Heart right ventricle (tissue), 16 donors: ENCODE data around the gene SLC25A31. TPM values are rescaled to one million over a fixed set of nuclear protein-coding genes. Genes with fewer than 3 reads are reported as not detected.

Experiments
- ATAC-seq, 8 donors: fragments of 200-7000 bp; cut with Tn5 transposase; one replicate each; pipeline ENCODE4 v1.9.1; 2020; ENCODE audit warnings: mild to moderate bottlenecking in 8 of 8, moderate library complexity in 8 of 8, moderate number of reproducible peaks in 1 of 8
- DNase-seq, 2 donors: peaks; one replicate each; pipeline ENCODE4 v3.0.0-alpha.2; 2020
- H3K27ac ChIP-seq, 10 donors: fragments of 200-600 bp; sonication (generic) in 2 of 10; one replicate each; pipeline versions ENCODE4 v1.5.0 to v1.8.0; 2020 to 2022; ENCODE audit warnings: mild to moderate bottlenecking in 3 of 10
- H3K27me3 ChIP-seq, 7 donors: fragments of 200-600 bp; one replicate each; pipeline ENCODE4 v1.8.0; 2021 to 2022; ENCODE audit warnings: mild to moderate bottlenecking in 2 of 7
- H3K36me3 ChIP-seq, 9 donors: fragments of 200-600 bp; sonication (generic) in 1 of 9; one replicate each; pipeline versions ENCODE4 v1.5.0 to v1.8.0; 2020 to 2022; ENCODE audit warnings: mild to moderate bottlenecking in 2 of 9
- H3K4me1 ChIP-seq, 9 donors: fragments of 200-600 bp; sonication (generic) in 1 of 9; one replicate each; pipeline versions ENCODE4 v1.5.0 to v1.8.0; 2020 to 2022; ENCODE audit warnings: mild to moderate bottlenecking in 4 of 9
- H3K4me3 ChIP-seq, 10 donors: fragments of 200-600 bp; sonication (generic) in 2 of 10; one replicate each; pipeline versions ENCODE4 v1.5.0 to v1.8.0; 2020 to 2022; ENCODE audit warnings: mild to moderate bottlenecking in 7 of 10, moderate library complexity in 2 of 10
- H3K9me3 ChIP-seq, 11 donors: fragments of 200-600 bp in 10 of 11; sonication (generic) in 2 of 11; one replicate each; pipeline versions ENCODE4 v1.5.0 to v1.8.0; 2013 to 2022; ENCODE audit warnings: mild to moderate bottlenecking in 2 of 11, control low read depth in 1 of 11, moderate library complexity in 1 of 11
- CTCF ChIP-seq, 9 donors: fragments of 200-600 bp; sonication (generic) in 2 of 9; IDR thresholded peaks; one replicate each; pipeline versions ENCODE4 v1.5.0 to v1.8.0; 2021 to 2022; ENCODE audit warnings: antibody characterized with exemption in 9 of 9, mild to moderate bottlenecking in 5 of 9, moderate library complexity in 1 of 9
- whole genome bisulfite sequencing, 2 donors: extraction: QIAGEN DNeasy Blood & Tissue Kit; methylation state at CpG; one replicate each; pipeline ENCODE4 v1.1.7; 2013; ENCODE audit warnings: inconsistent platforms in 1 of 2; 5-methylcytosine and 5-hydroxymethylcytosine counted together
- intact Hi-C, 10 donors: fragments of 100-400 bp; cut with DNase I; formaldehyde crosslinking; loops; one replicate each; pipeline versions ENCODE4 v1.11.1 to v1.14.2; 2022
- polyA plus RNA-seq, 2 donors: library from polyadenylated mRNA; stranded (reverse); fragments of 200-250 nt; gene quantifications; one replicate each; pipeline ENCODE4 v1.2.3, GENCODE V29; 2013
- total RNA-seq, 10 donors: library from RNA; stranded (reverse); fragmentation: NEBNext Ultra II Directional in 3 of 10; extraction: Animal tissue kit (Norgen Biotek cat#: 25700) in 3 of 10; gene quantifications; one replicate each; pipeline versions ENCODE4 v1.2.1 to v1.2.4, GENCODE V29; 2021 to 2023
- donor health status: Arrhythmogenic right ventricular cardiomyopathy.
- donor health status: ischemic (EF 13 %, LVEDD 7.1; RV severe dilation, severe dysfunction).
- donor health status: healthy with polysubstance abuse.
- donor health status: DM: no; HTN: yes; CAD: no.
- donor health status: DM: no; HTN: no; CAD: no.
- donor health status: ischemic (EF 25% LVEDD 6.9; RV normal size, moderate dysfunction).
- donor health status: ischemic (EF 25% LVEDD 5.7; RV mildly dilated, moderate dysfunction).
- donor health status: healthy.
- donor health status: DM: yes; HTN: yes; CAD: no.
- donor health status: Ischemic cardiomyopathy.
- donor health status: ischemic (EF 35%, LVEDD 5.7; RV mildly dilated, moderate dysfunction).
- donor health status: nonischemic (EF 11% LVEDD 7.7; RV severe dilation, severe dysfunction).
- donor health status: DM: yes; HTN: yes; CAD: no.
- donor health status: PGD.
- donor health status: ischemic (EF 29% LVEDD 5.4; RV normal size, mild dysfunction).
- donor health status: nonischemic (EF 23%, LVEDD 6.1; RV moderate dilation, normal function).

SLC25A31 gene
- total and polyA plus RNA-seq, 12 donors, result not detected

- Histone ChIP-seq H3K4me1 (no peaks in the 10 kb centered on the region), H3K27ac (no peak overlapping the region), H3K27me3 (no peaks in the 10 kb centered on the region), H3K4me3 (no peak overlapping the region), H3K36me3 (no peaks in the 10 kb centered on the region), H3K9me3 (peaks cover 0 to 17% (median 5%) of the 10 kb centered on the region in 11 donors)
- no peak for TF ChIP-seq CTCF (IDR thresholded peaks at IDR 0.05)
- ATAC-seq (no peak), DNase-seq (no peak)
- 76 to 83% methylated on average over 3 of the region's 3 CpGs for WGBS, 2 donors
- intact Hi-C loops, result no loop called here
Observed at GRCh38 chr4:127759893-127760292, 29.7 kb downstream of the SLC25A31 start.

DNA sequence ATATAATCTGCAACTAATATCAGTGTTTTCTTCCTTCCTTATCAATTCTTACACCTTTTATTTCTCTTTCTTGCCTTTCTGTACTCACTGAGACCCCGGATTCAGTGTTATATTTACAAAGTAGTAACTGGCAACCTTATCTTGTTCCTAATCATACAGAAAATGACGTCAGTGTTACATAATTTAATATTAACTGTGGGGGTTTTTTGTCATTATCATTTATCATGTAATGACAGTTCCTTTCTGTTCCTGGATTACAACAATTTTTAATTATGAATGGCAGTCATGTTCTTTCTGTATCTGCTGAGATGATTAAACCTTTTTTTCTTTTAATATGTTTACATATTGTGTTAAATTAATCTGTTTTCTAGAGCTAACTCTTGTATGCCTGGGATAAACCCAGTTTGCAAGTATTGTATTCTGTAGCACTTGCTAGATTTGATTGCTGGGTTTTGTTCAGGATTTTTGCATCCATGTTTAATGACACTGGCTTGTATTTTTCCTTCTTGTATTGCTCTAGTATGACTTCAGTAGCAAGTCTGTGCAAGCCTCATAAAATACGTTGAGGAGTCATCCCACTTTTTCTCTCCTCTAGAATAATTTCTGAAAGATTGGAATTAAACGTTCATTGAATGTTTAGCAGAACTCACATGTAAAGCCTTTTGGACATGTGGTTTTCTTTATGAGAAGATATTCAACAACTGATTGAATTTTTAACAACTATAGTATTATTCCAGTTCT is 41.5 kb downstream of the SLC25A31 start:
- WGBS, 2 donors, result 61 to 70% methylated on average over 4 of the region's 4 CpGs
- H3K4me1 ChIP-seq, result no peaks in the 10 kb centered on the region
- H3K9me3 ChIP-seq, result no peaks in the 10 kb centered on the region
- no peak overlapping the region for H3K27ac ChIP-seq
- TF ChIP-seq CTCF (IDR thresholded peaks at IDR 0.05), result no peak
- DNase-seq (no peak), ATAC-seq (no peak)
- no peak overlapping the region for H3K4me3 ChIP-seq
- no peaks in the 10 kb centered on the region for H3K36me3 ChIP-seq
- peaks cover 0 to 24% (median 0%) of the 10 kb centered on the region in 7 donors for H3K27me3 ChIP-seq
- intact Hi-C loops, result no loop called here

GRCh38 chr4:127772769-127773671 is 42.8 kb downstream of the SLC25A31 start:
- ATAC-seq (no peak), DNase-seq (no peak)
- Histone ChIP-seq H3K9me3 (no peaks in the 10 kb centered on the region), H3K27ac (no peak overlapping the region), H3K4me1 (no peaks in the 10 kb centered on the region), H3K27me3 (peaks cover 0 to 24% (median 0%) of the 10 kb centered on the region in 7 donors), H3K4me3 (no peak overlapping the region), H3K36me3 (no peaks in the 10 kb centered on the region)
- no peak for TF ChIP-seq CTCF (IDR thresholded peaks at IDR 0.05)
- WGBS, 2 donors, result 88% methylated on average over 10 of the region's 10 CpGs
- intact Hi-C loops, result no loop called here

- Histone ChIP-seq H3K4me3 (no peak overlapping the region), H3K27me3 (peaks cover 0 to 24% (median 0%) of the 10 kb centered on the region in 7 donors), H3K4me1 (no peaks in the 10 kb centered on the region), H3K27ac (no peak overlapping the region), H3K36me3 (no peaks in the 10 kb centered on the region), H3K9me3 (no peaks in the 10 kb centered on the region)
- 93 to 96% methylated on average over 4 of the region's 4 CpGs for WGBS, 2 donors
- no peak for TF ChIP-seq CTCF (IDR thresholded peaks at IDR 0.05)
- no peak for DNase-seq
- no peak for ATAC-seq
- intact Hi-C loops, result no loop called here
Observed at GRCh38 chr4:127775843-127776242, 45.6 kb downstream of the SLC25A31 start.
